HS-5 (cell line): ENCODE results near the gene KRT76.
"Not testable (repeated sequence)": the region's sequence is repeated elsewhere in the genome, so short reads cannot be mapped to it uniquely, and the experiment has no call there.

Source experiments
- DNase-seq: peaks from one replicate; pipeline ENCODE4 v3.0.0-alpha.2; 2012; ENCODE audit warnings: low read depth

KRT76 gene

DNA sequence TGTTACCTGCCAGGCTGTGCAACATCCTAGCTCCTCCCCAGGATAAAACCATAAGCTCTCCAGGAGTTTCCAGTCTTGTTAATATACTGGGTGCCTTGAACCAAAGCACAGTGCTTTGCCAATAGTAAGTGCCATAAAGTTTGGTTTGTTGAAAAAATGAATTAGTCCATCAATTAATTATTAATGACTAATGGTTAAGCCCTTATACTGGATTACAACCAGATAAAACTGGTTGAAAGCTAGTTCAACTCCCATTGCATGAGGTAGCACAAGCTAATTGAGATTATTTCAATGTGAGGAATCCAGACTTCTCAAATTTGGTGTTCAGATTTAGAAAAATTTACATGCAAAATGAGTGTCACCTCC lies 20.4 kb upstream of the KRT76 start:
- no peak for DNase-seq

DNA sequence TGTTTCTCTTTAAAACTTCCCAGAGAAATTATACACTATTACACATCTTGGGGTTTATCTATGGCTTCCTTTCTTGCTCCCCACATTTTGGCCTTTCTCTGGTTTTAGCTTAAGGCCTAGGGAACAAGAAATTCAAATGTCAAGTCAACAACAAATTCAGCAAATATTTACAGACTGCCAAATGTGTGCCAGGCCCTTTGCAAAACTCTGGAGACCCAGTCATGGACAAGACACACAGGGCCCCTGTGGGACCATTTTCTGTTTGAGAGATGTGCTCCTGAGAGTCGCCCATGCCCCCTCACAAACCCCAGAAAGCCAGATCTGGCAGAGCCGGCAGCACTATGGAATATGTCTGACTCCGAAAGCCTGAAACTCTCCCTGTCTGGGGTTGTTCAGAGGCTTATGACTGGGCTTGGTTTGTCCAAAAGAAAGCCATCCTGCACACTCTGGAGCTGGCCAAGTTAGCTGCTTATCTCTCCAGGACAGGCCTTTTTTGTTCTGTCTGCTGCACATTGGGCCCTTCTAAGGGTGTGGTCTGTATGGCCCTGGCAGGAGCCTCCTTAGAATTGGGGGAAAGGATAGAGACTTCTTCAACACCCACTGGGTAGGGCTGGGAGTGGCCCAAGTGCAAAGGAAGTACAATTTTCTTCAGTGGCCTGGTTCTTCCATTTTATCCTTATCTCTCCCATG lies 19.8 kb upstream of the KRT76 start:
- no peak for DNase-seq

DNA sequence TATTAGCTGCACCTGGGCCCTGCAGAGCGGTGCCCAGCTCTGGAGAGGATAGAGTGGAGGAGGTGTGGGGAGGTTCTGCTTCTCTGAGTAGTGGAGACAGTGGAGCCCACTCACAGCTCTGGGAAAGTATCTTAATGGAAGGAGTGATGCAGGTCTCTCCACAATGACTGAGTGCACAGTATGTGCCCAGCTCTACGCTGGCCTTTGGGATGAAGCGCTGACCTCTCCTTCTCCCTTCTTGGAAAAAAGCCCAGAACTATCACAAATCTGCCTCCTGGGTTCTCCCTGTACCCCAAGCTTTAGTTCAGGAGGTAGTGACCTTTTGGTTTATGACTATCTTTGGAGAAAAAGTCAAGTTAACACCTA lies 19.3 kb upstream of the KRT76 start:
- no peak for DNase-seq

DNA sequence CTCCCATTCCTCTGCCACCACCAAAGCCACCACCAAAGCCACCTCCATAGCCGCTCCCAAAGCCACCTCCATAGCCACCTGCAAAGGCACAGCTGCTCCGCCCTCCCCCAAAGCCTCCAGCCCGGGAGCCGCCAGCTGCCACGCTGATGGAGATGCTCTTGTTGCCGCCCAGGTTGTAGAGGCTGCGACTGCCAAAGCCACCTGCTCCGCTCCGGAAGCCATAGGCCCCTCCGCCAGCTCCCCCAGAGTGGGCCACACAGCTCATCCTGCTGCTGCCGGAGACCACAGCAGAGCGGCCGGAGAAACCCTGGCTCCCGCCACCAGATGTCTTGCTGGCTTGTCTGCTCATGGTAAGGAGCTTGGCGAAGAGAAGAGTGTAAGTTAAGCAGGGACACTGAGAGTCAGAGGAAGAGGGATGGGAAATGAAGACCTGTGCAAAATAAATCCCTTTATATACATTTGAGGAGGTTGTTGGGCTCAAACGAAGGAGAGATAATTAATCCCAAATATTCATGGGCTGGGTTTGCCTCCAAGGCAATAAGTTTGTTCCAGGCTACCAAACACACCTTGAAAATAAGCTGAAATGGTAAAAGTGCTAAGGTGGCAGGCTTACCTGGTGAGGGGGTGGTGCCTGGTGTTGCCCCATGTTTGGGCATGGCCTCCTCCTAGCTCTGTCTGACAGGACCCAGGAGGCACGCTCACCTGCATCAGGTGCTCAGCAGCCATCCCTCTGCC lies 18.7 kb upstream of the KRT76 start, which contains the start of gene KRT3:
Gene KRT3, minus strand, starts transcription at position 424 of the 735 bp plus-strand sequence. Its CDS starts 75 bp downstream, at position 349.
- no peak for DNase-seq

DNA sequence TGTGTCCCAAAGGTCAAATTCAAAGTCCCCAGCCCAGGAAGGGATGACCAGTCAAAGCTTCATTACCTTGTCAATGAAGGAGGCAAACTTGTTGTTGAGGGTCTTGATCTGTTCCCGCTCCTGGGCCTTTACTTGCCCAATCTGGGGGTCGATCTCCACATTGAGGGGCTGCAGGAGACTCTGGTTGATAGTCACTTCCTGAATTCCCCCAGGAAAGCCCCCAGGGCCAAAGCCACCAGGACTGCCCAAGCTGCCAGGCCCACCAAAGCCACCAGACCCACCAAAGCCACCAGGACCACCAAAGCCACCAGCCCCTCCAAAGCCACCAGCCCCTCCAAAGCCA lies 18.2 kb upstream of the KRT76 start:
- not testable (repeated sequence) for DNase-seq

DNA sequence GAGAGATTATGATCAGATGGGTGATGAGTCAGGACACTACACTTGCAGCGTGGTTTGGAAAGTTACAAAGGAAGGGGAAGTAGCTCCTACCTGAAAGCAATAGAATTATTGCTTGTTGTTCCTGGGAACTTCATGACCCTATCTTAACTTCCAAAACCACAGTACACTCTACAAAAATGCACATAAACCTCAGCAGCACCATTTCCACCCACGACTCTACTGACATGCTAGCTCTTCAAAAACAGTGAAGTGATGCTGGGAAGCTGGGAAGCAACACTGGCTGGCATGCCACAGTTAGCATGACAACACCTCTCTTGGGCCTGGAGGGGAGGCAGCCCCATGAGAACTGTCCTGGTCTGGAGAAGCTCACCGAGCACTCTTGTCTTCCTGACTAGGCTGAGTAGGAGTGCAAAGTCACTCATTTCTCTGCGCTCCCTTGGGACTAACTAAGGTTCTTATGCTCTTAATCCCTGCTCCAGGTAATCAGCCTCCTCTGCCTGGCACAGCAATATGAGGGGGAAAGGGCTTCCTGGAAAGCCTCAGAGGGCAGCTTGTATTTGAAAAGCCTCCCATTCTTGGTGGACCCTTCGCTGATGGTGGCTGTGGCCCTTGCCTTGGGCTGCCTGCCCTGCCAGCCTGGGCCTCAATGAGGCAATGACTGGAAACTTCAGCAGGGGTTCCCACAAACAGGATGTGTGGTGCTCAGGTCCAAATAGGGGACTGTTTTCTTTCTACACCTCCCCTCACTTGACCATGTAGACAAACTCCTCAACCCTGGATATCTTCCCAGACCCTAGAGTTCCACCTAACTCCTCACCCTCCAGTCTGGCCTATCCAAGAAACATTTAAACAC lies 17.6 kb upstream of the KRT76 start:
- DNase-seq = peak; percentile 22

GRCh38 chr12:52792185-52793029 lies 15.3 kb upstream of the KRT76 start:
- no peak for DNase-seq

DNA sequence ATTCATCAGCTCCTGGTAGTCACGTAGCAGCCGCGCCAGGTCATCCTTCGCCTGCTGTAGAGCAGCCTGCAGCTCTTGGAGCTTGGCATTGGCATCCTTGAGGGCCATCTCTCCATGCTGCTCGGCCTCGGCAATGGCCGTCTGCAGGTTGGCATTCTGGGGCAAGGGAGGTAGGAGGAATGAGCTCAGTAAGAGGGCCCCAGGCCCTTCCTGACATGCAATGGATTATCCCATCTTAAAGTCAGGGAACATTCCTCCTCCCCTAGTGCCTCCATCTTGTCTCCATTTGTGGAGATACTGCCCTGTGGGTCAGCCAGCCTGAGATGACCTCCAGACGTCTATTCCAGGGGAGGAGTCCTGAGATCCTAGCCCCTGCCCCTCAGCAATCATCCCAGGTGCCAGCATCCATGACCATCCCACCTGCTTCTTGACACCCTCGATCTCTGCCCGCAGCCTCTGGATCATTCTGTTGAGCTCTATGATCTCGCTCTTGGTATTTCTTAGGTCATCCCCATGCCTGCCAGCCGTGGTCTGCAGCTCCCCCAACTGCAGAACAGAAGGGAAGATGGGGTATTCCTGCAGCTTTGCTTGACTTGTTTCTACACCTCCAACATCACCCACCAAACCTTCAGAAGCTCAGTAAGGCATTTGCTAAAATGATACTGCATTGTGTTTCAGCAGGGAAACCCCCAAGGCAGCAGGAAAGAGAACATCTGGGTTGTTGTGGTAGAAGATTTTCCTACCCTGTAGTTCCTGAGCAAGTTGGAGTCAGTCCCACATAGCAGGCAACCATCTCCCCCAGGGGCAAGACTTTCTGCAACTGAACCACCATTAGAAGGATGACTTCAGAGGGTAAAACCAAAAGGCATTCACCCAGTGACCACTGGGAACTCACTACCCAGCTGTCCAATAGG lies 14.4 kb upstream of the KRT76 start:
- no peak for DNase-seq

DNA sequence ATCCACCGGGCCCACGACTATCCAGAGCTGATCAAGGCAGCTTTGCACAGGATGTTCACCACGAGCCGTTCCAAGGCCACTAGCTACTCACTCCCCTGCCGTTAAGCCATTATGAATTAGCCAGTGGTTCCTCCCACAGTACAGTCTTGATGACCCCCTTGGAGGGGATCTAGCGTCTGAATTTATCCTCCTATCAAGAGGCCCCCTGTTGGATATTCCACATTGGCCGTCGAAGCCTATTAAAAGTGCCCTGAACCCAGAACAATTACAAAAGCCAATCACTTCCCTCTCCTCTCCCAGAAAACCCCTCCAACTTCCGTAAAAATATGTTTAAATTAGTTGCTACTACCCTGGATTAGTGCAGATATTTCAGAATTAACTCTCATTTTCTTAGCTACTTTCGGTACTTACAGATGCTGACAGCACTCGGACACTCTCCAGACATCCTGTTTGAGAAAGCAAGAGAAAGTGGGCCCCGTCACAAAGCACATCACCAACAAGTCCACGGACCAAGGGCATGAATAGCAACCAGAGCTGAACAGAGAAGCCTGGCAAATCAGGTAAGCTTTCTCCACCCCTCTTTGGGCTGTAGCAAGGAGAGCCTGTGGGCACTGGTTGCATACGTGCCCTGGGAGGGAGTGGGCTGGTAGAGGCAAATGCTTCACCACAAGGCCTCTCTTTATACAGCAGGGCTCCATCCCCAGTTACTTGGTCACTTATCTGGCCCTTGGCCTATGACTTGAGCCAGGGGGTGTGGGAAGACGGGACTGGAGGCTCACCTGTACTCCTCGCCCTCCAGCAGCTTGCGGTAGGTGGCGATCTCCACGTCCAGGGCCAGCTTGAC lies 13.5 kb upstream of the KRT76 start:
- DNase-seq = no peak

GRCh38 chr12:52789637-52790426 lies 12.7 kb upstream of the KRT76 start:
- no peak for DNase-seq

- no peak for DNase-seq
Observed at GRCh38 chr12:52788876-52789636, 11.9 kb upstream of the KRT76 start.

GRCh38 chr12:52788192-52788875 lies 11.2 kb upstream of the KRT76 start:
- DNase-seq = no peak

- no peak for DNase-seq
Observed at GRCh38 chr12:52787324-52788191, 10.4 kb upstream of the KRT76 start.

DNA sequence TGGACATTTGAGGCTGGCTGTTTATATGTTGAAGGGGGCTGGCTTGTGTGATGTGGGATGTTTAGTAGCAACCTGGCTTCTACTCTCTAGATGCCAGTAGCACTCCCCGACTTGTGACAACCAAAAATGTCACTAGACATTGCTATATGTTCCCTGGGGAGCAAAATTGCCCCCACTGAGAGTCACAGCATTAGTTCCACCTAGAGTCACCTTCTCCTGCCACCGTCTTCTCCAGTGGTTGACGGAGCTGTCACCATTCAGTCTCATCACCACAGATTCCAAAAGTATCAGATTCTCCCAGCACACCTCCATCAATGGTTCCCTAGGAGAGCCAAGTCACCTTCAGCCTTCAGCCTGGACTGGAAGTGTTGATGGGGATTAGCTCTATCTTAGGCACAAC lies 7.8 kb upstream of the KRT76 start:
- no peak for DNase-seq

DNA sequence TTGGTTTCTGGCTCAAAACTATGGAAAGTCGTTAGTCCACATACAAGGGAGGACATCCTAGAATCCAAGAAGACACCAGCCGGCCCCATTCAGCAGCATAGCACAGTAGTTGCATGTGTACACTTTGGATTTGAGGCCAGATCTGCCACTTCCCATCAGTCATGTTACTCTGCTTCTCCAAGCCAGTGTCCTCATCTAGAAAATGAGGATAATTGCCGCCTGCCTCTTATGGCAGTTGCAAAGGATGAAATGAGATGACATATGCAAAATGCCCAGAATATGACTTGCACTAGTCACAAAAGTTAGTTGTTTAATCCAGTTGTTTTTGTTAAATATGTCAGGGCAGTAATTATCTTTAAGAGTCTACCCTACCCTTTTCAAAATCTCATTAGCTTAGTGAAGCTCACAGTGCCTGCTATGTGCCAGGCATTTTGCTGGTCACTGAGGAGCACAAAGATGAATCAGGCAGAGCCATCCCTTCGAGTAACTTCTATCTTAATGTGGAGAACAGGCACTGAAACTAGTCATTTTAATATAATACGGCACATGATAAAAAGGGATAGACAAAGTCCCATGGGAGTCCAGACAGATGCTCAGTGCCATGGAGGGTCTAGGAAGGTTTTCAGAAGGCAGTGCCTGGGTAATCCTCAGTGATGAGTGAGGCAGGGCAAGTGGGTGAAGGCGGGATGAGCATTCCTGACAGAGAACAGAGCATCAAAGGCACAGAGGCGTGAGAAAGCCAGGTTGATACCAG lies 6.6 kb upstream of the KRT76 start:
- no peak for DNase-seq

- DNase-seq = no peak
Observed at GRCh38 chr12:52782502-52782901, 5.4 kb upstream of the KRT76 start.
